Stimulated activated CD4-positive, alpha-beta T cell treated with anti-CD3 and anti-CD28 coated beads, Interleukin-12 subunit alpha, Interleukin-12 subunit beta, amount 100 ng/mL, for 24 hours (primary cell): Measurements from ENCODE around the gene MCCC1.
"Not testable (repeated sequence)": the region's sequence is repeated elsewhere in the genome, so short reads cannot be mapped to it uniquely, and the experiment has no call there.

Experiments
- DNase-seq, 2 experiments: peaks; one replicate each; pipeline ENCODE4 v3.0.0-alpha.2; 2020; ENCODE audit warnings: low read depth in 2 of 2

The MCCC1 gene

GRCh38 chr3:183046883-183047282, 52.4 kb downstream of the MCCC1 start:
- no peak for DNase-seq

GRCh38 chr3:183044547-183045229, 54.6 kb downstream of the MCCC1 start:
- DNase-seq, result no peak

GRCh38 chr3:183038757-183039156, 60.5 kb downstream of the MCCC1 start:
- no peak for DNase-seq

- no peak for DNase-seq
Observed at GRCh38 chr3:183038221-183038620, 61.1 kb downstream of the MCCC1 start.

- no peak for DNase-seq
Observed at GRCh38 chr3:183033746-183034145, 65.5 kb downstream of the MCCC1 start.

GRCh38 chr3:183032880-183033555, 66.3 kb downstream of the MCCC1 start:
- no peak for DNase-seq

GRCh38 chr3:183031826-183032225, 67.5 kb downstream of the MCCC1 start:
- DNase-seq, result no peak

- no peak for DNase-seq
Observed at GRCh38 chr3:183028416-183028815, 70.9 kb downstream of the MCCC1 start.

- no peak for DNase-seq
Observed at GRCh38 chr3:183027276-183027675, 72.0 kb downstream of the MCCC1 start.

GRCh38 chr3:183022936-183023516, 76.3 kb downstream of the MCCC1 start:
- DNase-seq, result no peak

- no peak for DNase-seq
Observed at GRCh38 chr3:183018421-183019192, 80.7 kb downstream of the MCCC1 start.

- no peak for DNase-seq
Observed at GRCh38 chr3:183015185-183015584, 84.1 kb downstream of the MCCC1 start.

- DNase-seq, result no peak
Observed at GRCh38 chr3:183013856-183014255, 85.4 kb downstream of the MCCC1 start.

GRCh38 chr3:183013074-183013473, 86.2 kb downstream of the MCCC1 start:
- DNase-seq, result no peak

- DNase-seq, result no peak
Observed at GRCh38 chr3:183008800-183009199, 90.5 kb downstream of the MCCC1 start.

- DNase-seq, result no peak
Observed at GRCh38 chr3:183008303-183008702, 91.0 kb downstream of the MCCC1 start.

GRCh38 chr3:183006396-183007002, 92.8 kb downstream of the MCCC1 start:
- no peak for DNase-seq

- no peak for DNase-seq
Observed at GRCh38 chr3:182999767-183000166, 99.5 kb downstream of the MCCC1 start.

- DNase-seq, result not testable (repeated sequence)
Observed at GRCh38 chr3:182993486-182994201, 105.7 kb downstream of the MCCC1 start.

- no peak for DNase-seq
Observed at GRCh38 chr3:182989566-182989965, 109.7 kb downstream of the MCCC1 start.

- no peak for DNase-seq
Observed at GRCh38 chr3:182986021-182986420, 113.3 kb downstream of the MCCC1 start.
